ENCODE data around the gene GOSR2.

DNA sequence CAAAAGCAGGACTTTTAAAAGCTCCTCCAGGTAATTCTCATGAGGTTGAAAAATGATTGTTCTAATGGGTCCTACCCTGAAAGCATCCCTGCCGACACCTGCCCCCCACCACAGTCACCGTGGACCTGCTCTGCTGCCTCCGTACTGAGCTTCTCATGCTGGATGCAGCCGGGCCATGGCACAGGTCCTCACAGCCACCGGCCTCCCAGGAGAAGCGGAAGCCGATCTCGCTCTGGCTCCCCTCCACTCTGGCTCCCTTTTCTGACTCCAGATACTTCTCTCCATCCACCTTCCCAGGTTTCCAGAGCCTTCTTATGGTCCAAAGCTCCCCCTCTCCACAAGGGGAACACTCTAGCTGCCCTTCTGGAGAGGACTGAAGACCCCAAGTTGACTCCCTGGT lies 45.9 kb downstream of the GOSR2 start:
- TF ChIP-seq, protein P1, sequence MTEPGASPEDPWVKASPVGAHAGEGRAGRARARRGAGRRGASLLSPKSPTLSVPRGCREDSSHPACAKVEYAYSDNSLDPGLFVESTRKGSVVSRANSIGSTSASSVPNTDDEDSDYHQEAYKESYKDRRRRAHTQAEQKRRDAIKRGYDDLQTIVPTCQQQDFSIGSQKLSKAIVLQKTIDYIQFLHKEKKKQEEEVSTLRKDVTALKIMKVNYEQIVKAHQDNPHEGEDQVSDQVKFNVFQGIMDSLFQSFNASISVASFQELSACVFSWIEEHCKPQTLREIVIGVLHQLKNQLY (CRISPR knock-in tag; IDR thresholded peaks at IDR 0.05): no peak
- TF ChIP-seq ERF (CRISPR knock-in tag; IDR thresholded peaks at IDR 0.05) (no peak), ZNF558 (CRISPR knock-in tag; IDR thresholded peaks at IDR 0.05; ENCODE audit: borderline replicate concordance) (no peak), CEBPB (IDR thresholded peaks at IDR 0.05; ENCODE audit: borderline replicate concordance, low read depth, low read length) (no peak), KLF9 (CRISPR knock-in tag; IDR thresholded peaks at IDR 0.05; ENCODE audit: low read depth) (no peak), POLR2AphosphoS5 (IDR thresholded peaks at IDR 0.05; ENCODE audit: low read depth, low read length) (no peak), POLR2AphosphoS2 (IDR thresholded peaks at IDR 0.05; ENCODE audit: low read depth, low read length) (no peak), ZNF672 (CRISPR knock-in tag; IDR thresholded peaks at IDR 0.05) (no peak)
- TF ChIP-seq, protein P2, sequence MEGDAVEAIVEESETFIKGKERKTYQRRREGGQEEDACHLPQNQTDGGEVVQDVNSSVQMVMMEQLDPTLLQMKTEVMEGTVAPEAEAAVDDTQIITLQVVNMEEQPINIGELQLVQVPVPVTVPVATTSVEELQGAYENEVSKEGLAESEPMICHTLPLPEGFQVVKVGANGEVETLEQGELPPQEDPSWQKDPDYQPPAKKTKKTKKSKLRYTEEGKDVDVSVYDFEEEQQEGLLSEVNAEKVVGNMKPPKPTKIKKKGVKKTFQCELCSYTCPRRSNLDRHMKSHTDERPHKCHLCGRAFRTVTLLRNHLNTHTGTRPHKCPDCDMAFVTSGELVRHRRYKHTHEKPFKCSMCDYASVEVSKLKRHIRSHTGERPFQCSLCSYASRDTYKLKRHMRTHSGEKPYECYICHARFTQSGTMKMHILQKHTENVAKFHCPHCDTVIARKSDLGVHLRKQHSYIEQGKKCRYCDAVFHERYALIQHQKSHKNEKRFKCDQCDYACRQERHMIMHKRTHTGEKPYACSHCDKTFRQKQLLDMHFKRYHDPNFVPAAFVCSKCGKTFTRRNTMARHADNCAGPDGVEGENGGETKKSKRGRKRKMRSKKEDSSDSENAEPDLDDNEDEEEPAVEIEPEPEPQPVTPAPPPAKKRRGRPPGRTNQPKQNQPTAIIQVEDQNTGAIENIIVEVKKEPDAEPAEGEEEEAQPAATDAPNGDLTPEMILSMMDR (CRISPR knock-in tag; IDR thresholded peaks at IDR 0.05): no peak
- TF ChIP-seq, protein P3, sequence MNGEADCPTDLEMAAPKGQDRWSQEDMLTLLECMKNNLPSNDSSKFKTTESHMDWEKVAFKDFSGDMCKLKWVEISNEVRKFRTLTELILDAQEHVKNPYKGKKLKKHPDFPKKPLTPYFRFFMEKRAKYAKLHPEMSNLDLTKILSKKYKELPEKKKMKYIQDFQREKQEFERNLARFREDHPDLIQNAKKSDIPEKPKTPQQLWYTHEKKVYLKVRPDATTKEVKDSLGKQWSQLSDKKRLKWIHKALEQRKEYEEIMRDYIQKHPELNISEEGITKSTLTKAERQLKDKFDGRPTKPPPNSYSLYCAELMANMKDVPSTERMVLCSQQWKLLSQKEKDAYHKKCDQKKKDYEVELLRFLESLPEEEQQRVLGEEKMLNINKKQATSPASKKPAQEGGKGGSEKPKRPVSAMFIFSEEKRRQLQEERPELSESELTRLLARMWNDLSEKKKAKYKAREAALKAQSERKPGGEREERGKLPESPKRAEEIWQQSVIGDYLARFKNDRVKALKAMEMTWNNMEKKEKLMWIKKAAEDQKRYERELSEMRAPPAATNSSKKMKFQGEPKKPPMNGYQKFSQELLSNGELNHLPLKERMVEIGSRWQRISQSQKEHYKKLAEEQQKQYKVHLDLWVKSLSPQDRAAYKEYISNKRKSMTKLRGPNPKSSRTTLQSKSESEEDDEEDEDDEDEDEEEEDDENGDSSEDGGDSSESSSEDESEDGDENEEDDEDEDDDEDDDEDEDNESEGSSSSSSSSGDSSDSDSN (CRISPR knock-in tag; IDR thresholded peaks at IDR 0.05): no peak
- TF ChIP-seq, protein P4, sequence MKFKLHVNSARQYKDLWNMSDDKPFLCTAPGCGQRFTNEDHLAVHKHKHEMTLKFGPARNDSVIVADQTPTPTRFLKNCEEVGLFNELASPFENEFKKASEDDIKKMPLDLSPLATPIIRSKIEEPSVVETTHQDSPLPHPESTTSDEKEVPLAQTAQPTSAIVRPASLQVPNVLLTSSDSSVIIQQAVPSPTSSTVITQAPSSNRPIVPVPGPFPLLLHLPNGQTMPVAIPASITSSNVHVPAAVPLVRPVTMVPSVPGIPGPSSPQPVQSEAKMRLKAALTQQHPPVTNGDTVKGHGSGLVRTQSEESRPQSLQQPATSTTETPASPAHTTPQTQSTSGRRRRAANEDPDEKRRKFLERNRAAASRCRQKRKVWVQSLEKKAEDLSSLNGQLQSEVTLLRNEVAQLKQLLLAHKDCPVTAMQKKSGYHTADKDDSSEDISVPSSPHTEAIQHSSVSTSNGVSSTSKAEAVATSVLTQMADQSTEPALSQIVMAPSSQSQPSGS (CRISPR knock-in tag; IDR thresholded peaks at IDR 0.05): no peak

Data from HepG2 (cell line).